Ishikawa (cell line): ENCODE results near the gene BABAM2.

ENCODE experiments used
- CEBPB ChIP-seq: IDR thresholded peaks from 2 replicates; pipeline ENCODE4 v1.6.1; 2012
- CREB1 ChIP-seq: IDR thresholded peaks from 2 replicates; pipeline ENCODE4 v1.6.1; 2012; ENCODE audit warnings: low read depth
- EGR1 ChIP-seq: IDR thresholded peaks from 2 replicates; pipeline ENCODE4 v1.6.1; 2012
- EP300 ChIP-seq: IDR thresholded peaks from 2 replicates; pipeline ENCODE4 v1.6.1; 2012; ENCODE audit warnings: borderline replicate concordance
- FOXM1 ChIP-seq: IDR thresholded peaks from 2 replicates; pipeline ENCODE4 v1.6.1; 2012; ENCODE audit warnings: low read depth, borderline replicate concordance
- NFIC ChIP-seq: IDR thresholded peaks from 2 replicates; pipeline ENCODE4 v1.6.1; 2012
- RAD21 ChIP-seq: IDR thresholded peaks from 2 replicates; pipeline ENCODE4 v1.6.1; 2012; ENCODE audit warnings: low read depth
- TAF1 ChIP-seq: IDR thresholded peaks from 2 replicates; pipeline ENCODE4 v1.6.1; 2012; ENCODE audit warnings: low read depth, mild to moderate bottlenecking
- TCF12 ChIP-seq: IDR thresholded peaks from 2 replicates; pipeline ENCODE4 v1.6.1; 2012; ENCODE audit warnings: low read depth
- TEAD4 ChIP-seq: IDR thresholded peaks from 2 replicates; pipeline ENCODE4 v1.6.1; 2012
- YY1 ChIP-seq: IDR thresholded peaks from 2 replicates; pipeline ENCODE4 v1.6.1; 2012; ENCODE audit warnings: low read depth
- ZBTB7A ChIP-seq: IDR thresholded peaks from 2 replicates; pipeline ENCODE4 v1.6.1; 2012; ENCODE audit warnings: low read depth
- TF ChIP-seq, protein P1 (sequence below): IDR thresholded peaks from 2 replicates; pipeline ENCODE4 v1.6.1; 2012; ENCODE audit warnings: low read depth, mild to moderate bottlenecking
- TF ChIP-seq, protein P2 (sequence below): IDR thresholded peaks from 2 replicates; pipeline ENCODE4 v1.6.1; 2012
- TF ChIP-seq, protein P3 (sequence below): IDR thresholded peaks from 2 replicates; pipeline ENCODE4 v1.6.1; 2012

BABAM2 gene

DNA sequence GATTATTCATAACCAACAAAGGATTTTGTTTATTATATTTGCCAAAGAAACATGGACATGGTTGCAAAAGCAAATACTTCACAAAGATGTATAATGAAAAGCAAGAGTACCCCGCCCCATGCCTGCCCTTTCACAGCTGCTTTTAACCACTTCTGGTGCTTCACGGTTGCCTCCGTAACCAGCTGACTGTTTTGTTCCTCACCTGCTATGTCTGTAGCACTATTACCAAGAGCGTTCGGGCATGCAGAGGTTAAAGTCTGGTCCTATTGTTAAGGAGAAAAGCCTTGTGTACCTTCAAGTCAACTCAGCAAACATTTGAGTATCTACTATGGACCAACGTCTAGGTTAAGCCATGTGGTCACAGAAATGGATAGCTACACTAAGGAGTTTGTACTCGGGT, 386.9 kb downstream of the BABAM2 start:
- TF ChIP-seq, protein P1, sequence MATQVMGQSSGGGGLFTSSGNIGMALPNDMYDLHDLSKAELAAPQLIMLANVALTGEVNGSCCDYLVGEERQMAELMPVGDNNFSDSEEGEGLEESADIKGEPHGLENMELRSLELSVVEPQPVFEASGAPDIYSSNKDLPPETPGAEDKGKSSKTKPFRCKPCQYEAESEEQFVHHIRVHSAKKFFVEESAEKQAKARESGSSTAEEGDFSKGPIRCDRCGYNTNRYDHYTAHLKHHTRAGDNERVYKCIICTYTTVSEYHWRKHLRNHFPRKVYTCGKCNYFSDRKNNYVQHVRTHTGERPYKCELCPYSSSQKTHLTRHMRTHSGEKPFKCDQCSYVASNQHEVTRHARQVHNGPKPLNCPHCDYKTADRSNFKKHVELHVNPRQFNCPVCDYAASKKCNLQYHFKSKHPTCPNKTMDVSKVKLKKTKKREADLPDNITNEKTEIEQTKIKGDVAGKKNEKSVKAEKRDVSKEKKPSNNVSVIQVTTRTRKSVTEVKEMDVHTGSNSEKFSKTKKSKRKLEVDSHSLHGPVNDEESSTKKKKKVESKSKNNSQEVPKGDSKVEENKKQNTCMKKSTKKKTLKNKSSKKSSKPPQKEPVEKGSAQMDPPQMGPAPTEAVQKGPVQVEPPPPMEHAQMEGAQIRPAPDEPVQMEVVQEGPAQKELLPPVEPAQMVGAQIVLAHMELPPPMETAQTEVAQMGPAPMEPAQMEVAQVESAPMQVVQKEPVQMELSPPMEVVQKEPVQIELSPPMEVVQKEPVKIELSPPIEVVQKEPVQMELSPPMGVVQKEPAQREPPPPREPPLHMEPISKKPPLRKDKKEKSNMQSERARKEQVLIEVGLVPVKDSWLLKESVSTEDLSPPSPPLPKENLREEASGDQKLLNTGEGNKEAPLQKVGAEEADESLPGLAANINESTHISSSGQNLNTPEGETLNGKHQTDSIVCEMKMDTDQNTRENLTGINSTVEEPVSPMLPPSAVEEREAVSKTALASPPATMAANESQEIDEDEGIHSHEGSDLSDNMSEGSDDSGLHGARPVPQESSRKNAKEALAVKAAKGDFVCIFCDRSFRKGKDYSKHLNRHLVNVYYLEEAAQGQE, result no peak
- TF ChIP-seq RAD21 (no peak), EGR1 (no peak), YY1 (no peak), TCF12 (no peak), EP300 (no peak), TAF1 (no peak), CREB1 (no peak), FOXM1 (no peak), NFIC (no peak), CEBPB (no peak), ZBTB7A (no peak), TEAD4 (no peak)
- TF ChIP-seq, protein P2, sequence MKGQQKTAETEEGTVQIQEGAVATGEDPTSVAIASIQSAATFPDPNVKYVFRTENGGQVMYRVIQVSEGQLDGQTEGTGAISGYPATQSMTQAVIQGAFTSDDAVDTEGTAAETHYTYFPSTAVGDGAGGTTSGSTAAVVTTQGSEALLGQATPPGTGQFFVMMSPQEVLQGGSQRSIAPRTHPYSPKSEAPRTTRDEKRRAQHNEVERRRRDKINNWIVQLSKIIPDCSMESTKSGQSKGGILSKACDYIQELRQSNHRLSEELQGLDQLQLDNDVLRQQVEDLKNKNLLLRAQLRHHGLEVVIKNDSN, result no peak
- TF ChIP-seq, protein P3, sequence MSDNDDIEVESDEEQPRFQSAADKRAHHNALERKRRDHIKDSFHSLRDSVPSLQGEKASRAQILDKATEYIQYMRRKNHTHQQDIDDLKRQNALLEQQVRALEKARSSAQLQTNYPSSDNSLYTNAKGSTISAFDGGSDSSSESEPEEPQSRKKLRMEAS, result no peak

DNA sequence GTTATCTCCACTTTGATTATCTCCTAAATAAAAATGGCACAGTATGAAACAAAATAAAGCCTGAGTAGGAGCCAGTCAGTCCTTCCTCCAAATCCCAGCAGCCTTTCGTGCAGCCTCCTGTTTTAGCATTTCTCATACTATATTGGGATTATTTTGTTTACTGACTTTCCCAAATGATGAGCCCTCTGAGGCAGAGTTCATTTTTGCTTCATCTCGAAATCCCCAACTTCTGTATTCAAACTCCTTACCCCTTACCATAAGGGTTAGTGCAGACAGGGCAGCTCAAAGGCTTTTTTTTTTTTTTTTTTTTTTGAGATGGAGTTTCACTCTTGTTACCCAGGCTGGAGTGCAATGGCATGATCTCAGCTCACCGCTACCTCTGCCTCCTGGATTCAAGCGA, 388.8 kb downstream of the BABAM2 start:
- TF ChIP-seq EGR1 (no peak), CREB1 (no peak)

DNA sequence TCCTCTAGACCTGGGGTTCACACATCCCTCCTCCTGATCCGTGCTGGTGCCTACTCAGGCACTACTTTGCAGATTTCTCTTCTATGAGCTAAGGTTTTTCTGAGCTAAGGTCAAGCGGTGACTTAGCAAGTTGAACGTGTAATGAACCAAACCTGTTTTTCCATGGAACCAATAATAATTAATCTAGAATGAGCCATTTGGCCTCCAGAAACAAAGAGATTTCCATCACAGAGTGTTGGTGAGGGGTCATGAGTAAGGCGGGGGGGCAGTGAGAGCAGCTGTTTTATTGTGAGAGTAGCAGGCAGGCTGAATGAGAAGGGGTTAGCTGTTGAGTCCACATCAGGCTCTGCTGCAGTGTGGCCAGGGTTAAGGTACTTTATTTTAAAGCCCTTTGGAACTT, 390.1 kb downstream of the BABAM2 start:
- TF ChIP-seq TCF12, result no peak

DNA sequence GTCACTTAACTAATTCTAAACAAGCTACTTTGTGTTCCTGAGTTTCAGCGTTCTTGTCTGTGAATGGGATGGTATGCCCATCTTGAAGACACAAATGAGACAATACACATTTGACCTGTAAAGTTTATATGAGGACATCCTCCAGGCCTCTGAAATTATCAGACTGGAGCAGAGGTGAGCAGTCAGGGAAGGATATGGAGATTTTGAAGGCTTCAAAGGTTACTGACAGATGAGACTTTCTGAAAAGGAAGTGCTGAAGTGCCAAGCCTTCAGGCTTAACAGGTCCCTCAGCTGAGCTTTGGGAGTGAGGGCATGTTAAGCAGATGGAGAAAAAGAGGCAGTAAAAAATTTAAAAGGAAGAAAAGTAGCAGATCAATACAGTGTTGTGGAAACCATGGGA, 391.2 kb downstream of the BABAM2 start:
- TF ChIP-seq, protein P1, result no peak
- TF ChIP-seq TEAD4 (no peak), FOXM1 (no peak), EP300 (no peak), TCF12 (no peak), NFIC (no peak), ZBTB7A (no peak), EGR1 (no peak), YY1 (no peak), TAF1 (no peak), CEBPB (no peak), RAD21 (no peak), CREB1 (no peak)
- TF ChIP-seq, protein P3, result no peak
- TF ChIP-seq, protein P2, result no peak

DNA sequence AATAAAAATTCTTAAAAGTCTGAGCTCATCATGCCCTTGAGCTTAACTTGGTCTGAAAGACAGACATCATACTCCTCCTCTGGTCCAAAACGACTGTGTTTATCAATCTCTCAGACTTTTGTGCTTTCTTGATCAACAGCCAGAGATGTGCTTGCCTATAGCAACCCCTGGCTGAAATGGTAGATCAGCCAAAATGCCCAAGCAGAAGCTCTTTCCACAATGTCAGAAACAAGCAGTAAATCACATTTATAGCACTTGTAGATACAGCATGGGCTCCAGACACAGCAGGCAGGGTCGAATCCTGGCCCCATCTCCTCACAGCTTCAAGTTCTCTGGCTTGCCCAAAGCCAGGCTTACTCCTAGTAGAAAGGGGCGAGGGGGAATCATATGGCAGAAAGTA, 391.7 kb downstream of the BABAM2 start:
- TF ChIP-seq EGR1, result no peak
- no peak for TF ChIP-seq TEAD4
- TF ChIP-seq, protein P2, result no peak
- TF ChIP-seq FOXM1, result no peak
- no peak for TF ChIP-seq CEBPB
- TF ChIP-seq, protein P1, result no peak
- TF ChIP-seq, protein P3, result no peak
